ENCODE measurements around the gene WDHD1.
"Not testable (repeated sequence)": the region's sequence is repeated elsewhere in the genome, so short reads cannot be mapped to it uniquely, and the experiment has no call there.

The WDHD1 gene

GRCh38 chr14:55026793-55027561 lies at the start of gene WDHD1, which contains the start of gene SOCS4:
TSS of gene WDHD1 (minus strand) at chr14:55027099. CDS start at chr14:55026787, 312 bp downstream.
TSS of gene SOCS4 (plus strand) at chr14:55027236. CDS start at chr14:55043042, 15,806 bp downstream.
- peak; percentile 92 for DNase-seq (ENCODE audit: low spot score)

GRCh38 chr14:55075628-55076175 lies 48.8 kb upstream of the WDHD1 start:
- DNase-seq (ENCODE audit: low spot score), result no peak

- no peak for DNase-seq (ENCODE audit: low spot score)
These were observed 47.8 kb upstream of the WDHD1 start for GRCh38 chr14:55074662-55075061.

- no peak for DNase-seq (ENCODE audit: low spot score)
These were observed 47.0 kb upstream of the WDHD1 start for GRCh38 chr14:55073856-55074255.

GRCh38 chr14:55071870-55072640 lies 45.2 kb upstream of the WDHD1 start:
- DNase-seq (ENCODE audit: low spot score), result no peak

DNA sequence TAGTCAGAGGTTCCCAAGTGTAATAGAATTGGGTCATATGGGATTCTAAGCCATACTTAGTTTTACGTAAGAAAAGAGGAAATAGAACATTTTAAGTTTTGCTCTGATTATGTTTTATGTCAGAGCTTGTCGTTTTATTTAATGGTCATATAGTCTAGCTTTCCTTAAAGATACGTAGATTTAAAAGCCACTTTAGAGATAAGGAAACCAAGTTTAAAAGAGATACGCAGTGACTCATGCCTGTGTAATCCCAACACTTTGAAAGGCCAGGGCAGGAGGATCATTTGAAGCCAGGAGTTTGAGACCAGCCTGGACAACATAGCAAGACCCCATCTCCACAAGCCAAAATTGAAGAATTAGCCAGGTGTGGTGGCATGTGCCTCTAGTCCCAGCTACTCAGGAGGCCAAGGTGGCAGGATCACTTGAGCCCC lies 44.1 kb upstream of the WDHD1 start:
- no peak for DNase-seq (ENCODE audit: low spot score)

DNA sequence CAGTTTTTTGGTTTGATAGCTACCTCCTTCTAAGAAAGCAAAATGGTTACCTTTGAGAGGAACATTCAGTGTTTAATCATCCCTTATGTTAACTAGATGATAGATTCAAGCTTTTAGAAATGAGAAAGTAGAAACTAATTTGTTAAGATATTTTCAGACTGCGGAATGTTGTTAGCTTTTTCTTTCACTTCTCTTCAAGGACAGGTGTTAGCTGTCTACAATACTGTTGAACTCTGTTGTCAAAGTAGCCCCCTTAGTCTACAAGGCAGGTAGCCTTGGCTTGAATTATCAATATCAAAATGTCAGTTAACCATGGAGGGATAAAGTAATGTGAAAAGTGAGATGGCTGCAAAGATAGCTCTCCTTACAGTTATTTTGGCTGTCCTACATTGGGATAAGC lies 39.3 kb upstream of the WDHD1 start:
- DNase-seq (ENCODE audit: low spot score), result no peak

DNA sequence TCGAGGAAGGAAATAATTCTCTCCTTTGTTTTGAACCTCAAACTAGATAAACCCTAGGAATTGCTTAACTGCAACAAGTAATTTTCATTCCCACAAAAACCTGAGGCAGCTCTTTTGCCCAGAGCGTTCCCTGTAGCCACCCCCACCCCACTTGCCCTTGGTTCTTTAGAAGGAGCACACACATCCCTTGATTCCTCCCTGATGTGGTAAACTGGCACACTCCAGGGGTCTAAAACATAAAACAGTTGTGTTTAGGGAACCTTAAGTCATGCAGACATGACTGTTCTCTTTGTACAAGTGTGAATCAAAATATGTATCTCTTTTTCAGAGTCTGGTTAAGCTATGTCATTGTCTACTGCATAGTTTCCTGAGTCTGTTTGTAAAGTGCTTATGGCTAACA lies 38.5 kb upstream of the WDHD1 start:
- no peak for DNase-seq (ENCODE audit: low spot score)

- DNase-seq (ENCODE audit: low spot score), result not testable (repeated sequence)
These were observed 38.0 kb upstream of the WDHD1 start for GRCh38 chr14:55064896-55065295.

GRCh38 chr14:55062517-55063351 lies 35.8 kb upstream of the WDHD1 start:
- DNase-seq (ENCODE audit: low spot score), result no peak

DNA sequence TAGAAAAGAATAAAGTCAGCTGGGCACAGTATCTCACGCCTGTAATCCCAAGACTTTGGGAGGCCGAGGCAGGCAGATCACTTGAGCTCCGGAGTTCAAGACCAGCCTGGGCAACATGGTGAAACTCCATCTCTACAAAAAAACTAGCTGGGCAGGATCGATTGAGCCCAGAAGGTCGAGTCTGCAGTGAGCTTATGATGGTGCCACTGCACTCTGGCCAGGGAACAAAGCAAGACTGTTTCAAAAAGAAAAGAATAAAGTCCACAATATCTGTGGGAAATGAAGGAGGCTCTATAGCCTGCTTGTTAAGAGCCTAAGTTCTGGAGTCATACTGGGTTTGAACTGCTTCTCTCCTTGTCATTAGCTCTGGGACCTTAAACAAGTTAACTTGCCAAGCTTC lies 32.4 kb upstream of the WDHD1 start:
- DNase-seq (ENCODE audit: low spot score), result no peak

GRCh38 chr14:55057919-55058318 lies 31.0 kb upstream of the WDHD1 start:
- DNase-seq (ENCODE audit: low spot score), result no peak

GRCh38 chr14:55054098-55054497 lies 27.2 kb upstream of the WDHD1 start:
- no peak for DNase-seq (ENCODE audit: low spot score)

DNA sequence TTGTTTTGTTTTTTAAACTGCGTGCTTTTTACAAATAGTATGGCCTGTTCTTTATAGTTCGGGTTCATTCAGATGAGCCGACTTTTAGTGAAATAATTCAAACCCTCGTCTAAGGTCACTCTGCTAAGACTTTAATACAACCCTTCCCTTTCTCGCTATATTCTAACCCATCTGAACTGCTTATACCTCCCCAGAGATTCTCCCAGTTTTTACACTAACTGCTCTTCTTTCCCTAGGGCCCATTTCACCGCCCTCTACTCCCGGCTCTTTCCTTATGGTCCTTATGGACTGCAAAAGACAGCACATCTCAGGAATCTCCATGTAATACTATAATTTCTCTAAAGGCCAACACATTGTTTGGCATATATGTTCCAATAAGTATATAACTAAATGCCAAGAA lies 26.6 kb upstream of the WDHD1 start:
- no peak for DNase-seq (ENCODE audit: low spot score)

DNA sequence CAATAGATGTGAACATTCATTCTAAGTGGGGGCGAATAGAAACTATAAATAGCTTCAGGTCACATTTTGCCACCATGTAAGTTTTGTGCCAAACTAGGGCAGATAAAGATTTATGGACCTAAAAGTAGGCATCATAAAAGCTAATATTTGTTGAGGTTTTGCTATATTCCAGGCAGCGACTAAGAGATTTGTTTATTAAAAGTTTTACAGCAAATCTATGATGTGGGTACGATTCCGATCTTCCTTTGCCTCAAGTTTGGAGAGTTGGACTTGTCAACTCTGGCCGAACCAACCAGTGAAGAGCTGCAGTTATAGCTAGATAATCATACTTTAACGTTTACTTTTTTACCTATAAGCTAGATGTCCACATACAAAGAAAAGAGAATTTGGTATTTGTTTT lies 26.1 kb upstream of the WDHD1 start:
- no peak for DNase-seq (ENCODE audit: low spot score)

DNA sequence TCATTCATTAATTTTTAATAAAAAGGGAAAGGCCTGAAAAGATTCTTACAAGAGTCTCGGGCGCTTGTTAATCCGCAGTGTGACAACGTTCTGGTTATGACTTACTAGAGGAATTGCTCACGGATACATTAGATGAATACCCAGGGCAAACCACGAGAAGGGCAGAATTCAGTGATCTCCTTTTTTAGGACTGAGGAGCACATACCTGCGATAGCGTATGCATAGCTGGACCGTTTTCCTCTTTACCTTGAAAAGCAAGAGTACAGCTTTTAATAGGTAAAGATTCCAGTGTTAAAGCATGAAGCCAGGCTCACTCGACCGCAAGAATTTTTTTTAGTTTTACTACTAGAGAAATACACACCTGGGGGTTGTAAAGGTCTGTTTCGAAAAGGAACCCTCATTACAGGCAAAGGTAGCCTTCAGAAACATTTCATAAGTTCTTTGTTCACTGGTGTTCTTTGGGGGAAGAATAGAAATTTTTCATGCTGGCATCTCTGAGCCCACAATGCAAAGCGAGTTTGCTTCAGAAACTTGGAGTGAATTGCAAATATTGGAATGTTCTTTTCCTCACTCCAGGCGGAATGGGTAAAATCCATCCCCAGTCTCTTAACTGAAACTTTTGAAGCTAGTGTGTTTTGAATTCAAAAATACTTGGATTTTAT lies 25.5 kb upstream of the WDHD1 start:
- no peak for DNase-seq (ENCODE audit: low spot score)

DNA sequence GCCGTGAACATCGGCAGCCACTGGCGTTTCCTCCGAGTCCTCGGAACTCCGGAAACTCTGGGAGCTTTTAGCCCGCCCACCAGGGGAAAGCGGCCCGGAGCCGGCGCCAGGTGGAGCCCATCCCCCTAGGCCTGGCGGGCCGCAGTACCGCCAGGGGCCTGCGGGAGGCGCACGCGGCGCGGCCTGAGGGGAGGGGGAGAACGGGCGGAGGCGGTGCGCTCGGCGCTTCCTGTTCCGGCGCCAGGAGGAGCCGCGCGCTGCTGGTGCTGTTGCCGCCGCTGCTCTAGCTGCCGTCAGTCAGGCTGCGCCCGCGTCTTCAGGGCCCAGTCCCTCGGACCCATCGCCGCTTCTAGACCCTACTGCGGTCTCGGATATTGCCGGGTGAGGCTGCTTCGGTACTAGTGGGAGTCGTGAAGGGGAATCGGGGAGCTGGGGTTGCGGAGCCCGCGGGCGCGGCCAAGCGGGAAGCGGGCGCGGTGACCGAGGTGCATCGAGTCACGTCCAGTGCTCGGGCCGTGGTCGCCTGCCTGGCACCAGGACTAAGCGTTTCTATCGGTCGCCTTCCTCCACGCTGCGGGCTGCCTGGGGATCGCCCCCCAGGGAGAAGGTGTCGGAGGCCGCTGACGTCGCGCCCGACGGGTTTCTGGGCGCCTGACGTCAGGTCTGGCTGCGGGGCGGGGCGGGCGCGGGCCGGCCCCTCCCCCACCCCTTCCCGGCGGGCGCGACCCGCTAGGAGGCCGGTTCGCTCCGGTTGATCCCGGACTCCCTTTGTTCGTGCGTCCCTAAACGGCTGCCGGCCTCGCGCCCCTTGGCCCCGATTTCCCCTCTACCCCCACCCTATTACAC lies 24.7 kb upstream of the WDHD1 start, which contains the start of gene MAPK1IP1L:
Gene MAPK1IP1L, plus strand, starts transcription at position 225 of the 846 bp plus-strand sequence. CDS start 10,037 bp downstream, outside the sequence.
- DNase-seq (ENCODE audit: low spot score), result peak; percentile 92

DNA sequence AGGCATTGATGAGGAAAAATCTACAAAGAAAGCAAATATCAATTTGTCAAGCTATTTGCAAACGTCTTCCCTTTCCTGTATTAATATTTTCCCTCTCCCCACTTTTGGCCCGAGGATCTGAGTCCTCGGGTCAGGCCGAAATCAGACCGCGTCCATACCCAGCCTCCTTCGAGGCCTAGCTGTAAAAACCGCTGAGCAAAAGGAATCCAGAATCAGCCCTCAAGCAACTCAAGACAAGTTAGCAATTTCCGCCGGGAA lies 24.2 kb upstream of the WDHD1 start:
- no peak for DNase-seq (ENCODE audit: low spot score)

- DNase-seq (ENCODE audit: low spot score), result no peak
These were observed 22.1 kb upstream of the WDHD1 start for GRCh38 chr14:55048900-55049436.

- no peak for DNase-seq (ENCODE audit: low spot score)
These were observed 20.6 kb upstream of the WDHD1 start for GRCh38 chr14:55047301-55048053.

Data from hematopoietic multipotent progenitor cell treated with erythropoietin and hydrocortisone succinate and interleukin-3 and kit ligand, for 17 days (in vitro differentiated cells).